Islet of Langerhans (tissue), 1 donor: ENCODE data around the gene MYBPH.

Experiments
- FAIRE-seq: peaks from one replicate; lab custom pipeline; 2011; peaks lifted over from hg19 to GRCh38; lab: Jason Lieb, UNC

Gene MYBPH

GRCh38 chr1:203178821-203179666 is 3.4 kb upstream of the MYBPH start:
- FAIRE-seq, result no peak

- FAIRE-seq, result no peak
Observed at GRCh38 chr1:203178083-203178482, 2.5 kb upstream of the MYBPH start.

- no peak for FAIRE-seq
Observed at GRCh38 chr1:203177470-203178039, 1.9 kb upstream of the MYBPH start.

- FAIRE-seq, result no peak
Observed at GRCh38 chr1:203177036-203177405, 1.4 kb upstream of the MYBPH start.

- no peak for FAIRE-seq
Observed at GRCh38 chr1:203176273-203177035, 828 bp upstream of the MYBPH start.

GRCh38 chr1:203175827-203176241 is 208 bp upstream of the MYBPH start:
- FAIRE-seq, result no peak

- no peak for FAIRE-seq
Observed at GRCh38 chr1:203174324-203174985, 1.2 kb downstream of the MYBPH start.

GRCh38 chr1:203173566-203173965 is 2.1 kb downstream of the MYBPH start:
- no peak for FAIRE-seq

- FAIRE-seq, result no peak
Observed at GRCh38 chr1:203173011-203173555, 2.5 kb downstream of the MYBPH start.

GRCh38 chr1:203172184-203173010 is 3.2 kb downstream of the MYBPH start:
- FAIRE-seq, result no peak

GRCh38 chr1:203171341-203172183 is 4.1 kb downstream of the MYBPH start:
- no peak for FAIRE-seq

GRCh38 chr1:203170625-203171330 is 4.8 kb downstream of the MYBPH start:
- no peak for FAIRE-seq

GRCh38 chr1:203169770-203170520 is 5.7 kb downstream of the MYBPH start:
- no peak for FAIRE-seq

- no peak for FAIRE-seq
Observed at GRCh38 chr1:203168991-203169390, 6.6 kb downstream of the MYBPH start.

GRCh38 chr1:203168256-203168786 is 7.3 kb downstream of the MYBPH start:
- FAIRE-seq, result no peak

- FAIRE-seq, result no peak
Observed at GRCh38 chr1:203167913-203168200, 7.8 kb downstream of the MYBPH start.

GRCh38 chr1:203167026-203167912 is 8.4 kb downstream of the MYBPH start:
- no peak for FAIRE-seq
